ENCODE measurements around the gene TXNL1.
"Not testable (repeated sequence)": the region's sequence is repeated elsewhere in the genome, so short reads cannot be mapped to it uniquely, and the experiment has no call there.

Gene TXNL1

DNA sequence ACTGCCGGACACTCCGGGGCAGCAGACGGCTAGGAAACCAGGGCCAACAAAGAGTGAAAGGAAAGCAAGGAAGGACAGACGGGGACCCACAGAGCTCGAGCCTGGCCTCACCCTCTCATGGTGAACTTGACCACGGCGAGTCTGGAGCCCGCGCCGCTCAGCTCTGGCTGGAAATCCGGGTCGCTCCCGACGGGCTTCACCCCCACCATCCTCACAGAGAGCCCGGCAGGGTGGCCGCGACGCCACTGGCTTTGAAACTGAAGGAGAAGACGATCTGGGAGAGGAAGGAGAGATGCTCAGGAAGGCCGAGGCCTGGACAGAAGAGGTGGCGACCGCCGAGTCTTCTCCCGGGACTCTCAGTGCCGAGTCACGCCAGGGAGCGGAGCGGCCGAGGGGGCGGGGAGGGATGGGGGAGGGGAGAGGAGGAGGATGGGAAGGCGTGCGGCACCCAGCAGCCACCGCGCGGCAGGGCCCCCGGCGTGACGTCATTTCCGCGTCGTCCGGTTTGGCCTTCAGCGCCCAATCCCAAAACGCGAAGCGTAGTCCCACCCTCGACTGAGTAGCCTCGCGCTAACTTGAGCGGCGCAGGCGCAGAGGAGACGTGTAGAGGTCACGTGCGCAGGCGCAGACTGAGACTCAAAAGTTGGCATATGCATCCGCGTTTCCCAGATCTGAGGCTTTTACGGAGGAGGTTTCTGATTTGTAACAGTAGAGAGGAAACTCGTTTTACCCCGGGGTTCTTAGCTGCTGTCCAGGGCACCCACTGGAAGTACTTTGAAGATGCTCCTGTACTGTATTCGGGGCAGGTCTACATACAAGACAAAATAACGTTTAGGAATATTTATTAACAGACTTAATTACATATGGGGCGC is at the start of gene TXNL1:
TSS of gene TXNL1 (minus strand) at position 361 of the 872 bp plus-strand sequence. CDS start at position 209, 152 bp downstream.
- DNase-seq = peak; percentile 99

DNA sequence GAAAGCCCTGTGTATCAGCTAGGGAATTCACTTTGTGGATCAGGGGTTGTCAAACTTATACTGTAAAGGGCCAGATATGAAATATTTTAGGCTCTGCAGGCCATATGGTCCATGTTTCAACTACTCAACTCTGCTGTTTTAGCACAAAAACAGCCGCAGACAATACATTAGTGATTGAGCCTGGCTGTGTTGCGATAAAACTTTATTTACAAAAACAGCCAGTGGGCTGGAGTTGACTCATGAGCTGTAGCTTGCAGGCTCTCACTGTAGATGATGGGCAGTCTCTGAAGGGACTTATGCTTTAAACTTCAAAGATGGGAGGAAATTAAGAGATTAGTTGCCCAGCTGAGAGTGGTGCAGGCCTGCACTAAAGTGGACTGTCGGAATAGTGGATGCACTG is 45.9 kb upstream of the TXNL1 start:
- DNase-seq = no peak

DNA sequence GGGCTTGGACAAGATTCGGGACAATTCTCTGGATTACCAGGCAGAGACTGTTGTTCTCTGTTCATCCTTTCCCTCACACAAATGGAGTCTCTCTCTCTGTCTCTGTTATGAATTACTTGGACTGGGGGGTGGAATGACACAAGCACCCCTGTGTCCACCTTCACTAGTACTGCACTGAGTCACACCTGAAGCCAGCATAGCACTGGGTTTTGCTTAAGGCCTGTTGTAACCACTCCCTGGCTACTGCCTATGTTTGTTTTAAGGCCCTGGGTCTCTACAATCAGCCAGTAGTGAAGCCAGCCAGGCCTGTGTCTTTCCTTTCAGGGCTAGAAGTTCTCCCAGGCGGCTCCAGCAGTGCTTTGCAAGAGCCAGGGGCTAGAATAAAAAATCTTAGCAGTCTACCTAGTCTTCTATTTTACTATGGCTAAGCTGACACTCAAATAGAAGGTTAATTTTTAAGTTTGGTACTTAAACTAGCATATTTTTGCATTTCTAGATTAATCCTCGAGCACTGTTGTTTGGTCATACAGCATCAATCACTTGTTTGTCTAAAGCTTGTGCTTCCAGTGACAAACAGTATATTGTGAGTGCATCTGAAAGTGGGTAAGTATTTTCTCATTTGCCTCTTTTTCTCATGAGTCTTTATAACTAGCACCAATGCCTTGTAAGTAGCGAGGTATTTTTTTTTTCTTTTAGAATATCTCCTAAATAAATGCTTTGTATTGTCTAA is 40.6 kb upstream of the TXNL1 start:
- DNase-seq = no peak

DNA sequence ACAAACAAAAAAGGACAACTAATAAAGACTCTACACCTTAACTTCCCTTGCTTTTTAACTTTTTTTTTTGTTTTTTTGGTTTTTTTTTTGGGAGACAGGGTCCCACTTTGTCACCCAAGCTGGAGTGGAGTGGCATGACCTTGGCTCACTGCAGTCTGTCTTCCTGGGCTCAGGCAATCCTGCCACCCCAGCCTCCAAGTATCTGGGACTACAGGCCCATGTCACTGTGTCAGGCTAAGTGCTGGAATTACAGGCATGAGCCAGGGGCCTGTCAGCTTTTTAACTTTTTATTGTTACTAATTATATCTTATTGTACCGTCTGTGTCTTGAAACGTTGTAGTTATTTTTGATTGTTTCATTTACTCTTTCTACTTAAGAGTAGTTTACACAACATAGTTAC is 38.2 kb upstream of the TXNL1 start:
- no peak for DNase-seq

DNA sequence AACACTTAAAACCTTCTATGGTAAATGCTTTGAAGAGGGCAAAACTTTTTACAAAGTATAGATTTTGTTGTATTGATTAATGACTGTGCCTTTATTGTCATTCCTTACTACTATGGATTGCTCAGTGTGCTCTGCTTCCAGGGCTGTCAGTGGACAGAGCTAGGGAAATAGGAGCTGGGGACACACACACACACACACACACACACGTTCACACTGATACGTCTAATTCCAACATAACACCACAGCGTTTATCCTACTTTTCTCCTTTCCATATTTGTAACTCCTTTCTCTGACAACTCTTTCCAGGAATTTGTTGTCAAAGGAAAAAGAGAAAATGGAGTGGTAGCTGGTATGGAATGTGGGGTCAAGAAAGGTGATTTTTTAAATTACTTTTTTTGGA is 34.6 kb upstream of the TXNL1 start:
- no peak for DNase-seq

DNA sequence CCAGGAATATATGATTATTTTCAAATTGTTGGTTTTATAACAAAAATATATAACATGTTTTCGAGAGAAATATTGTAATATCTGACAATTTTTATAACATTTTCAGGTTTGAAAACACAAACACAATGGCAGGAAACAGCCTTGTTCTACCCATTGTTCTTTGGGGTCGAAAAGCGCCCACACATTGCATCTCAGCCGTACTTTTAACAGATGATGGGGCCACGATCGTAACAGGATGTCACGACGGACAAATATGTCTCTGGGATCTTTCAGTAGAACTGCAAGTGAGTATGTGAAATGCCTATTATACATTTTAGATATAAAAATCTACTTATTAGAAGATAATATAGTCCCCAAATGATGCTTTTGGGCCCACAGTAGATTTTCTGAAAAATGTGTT is 34.0 kb upstream of the TXNL1 start:
- DNase-seq = no peak

DNA sequence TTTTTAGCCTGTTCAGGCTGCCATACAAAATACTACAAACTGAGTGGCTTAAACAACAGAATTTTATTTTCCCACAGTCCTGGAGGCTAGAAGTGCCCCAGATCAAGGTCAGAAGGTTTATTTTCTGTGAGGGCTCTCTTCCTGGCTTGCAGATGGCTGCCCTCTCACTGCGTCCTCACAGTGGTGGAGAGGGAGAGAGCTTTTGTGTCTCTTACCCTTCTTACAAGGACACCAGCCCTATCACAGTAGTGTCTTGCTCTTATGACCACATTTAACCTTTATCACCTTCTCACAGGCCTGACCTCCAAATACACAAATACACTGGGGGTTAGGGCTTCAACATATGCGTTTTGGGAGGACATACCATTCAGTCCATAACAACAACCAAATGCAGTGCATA is 24.5 kb upstream of the TXNL1 start:
- no peak for DNase-seq

DNA sequence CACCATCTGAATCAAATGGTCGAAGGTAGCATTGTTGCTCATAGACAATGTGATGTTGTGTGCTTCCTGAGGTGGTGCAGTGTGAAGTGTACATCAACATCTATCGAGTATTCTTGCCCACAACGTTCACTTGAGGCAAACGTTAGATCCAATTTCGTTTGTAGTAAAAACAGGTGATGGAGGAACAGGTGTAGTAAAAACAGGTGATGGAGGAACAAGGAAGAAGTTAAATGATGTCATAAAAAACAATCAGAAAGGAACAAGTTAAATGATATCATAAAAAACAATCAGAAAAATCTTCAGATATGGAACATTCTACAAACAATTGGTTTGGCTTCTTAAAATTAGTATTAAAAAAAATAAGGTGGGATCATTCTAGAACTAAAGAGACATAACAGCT is 24.1 kb upstream of the TXNL1 start:
- DNase-seq = no peak

DNA sequence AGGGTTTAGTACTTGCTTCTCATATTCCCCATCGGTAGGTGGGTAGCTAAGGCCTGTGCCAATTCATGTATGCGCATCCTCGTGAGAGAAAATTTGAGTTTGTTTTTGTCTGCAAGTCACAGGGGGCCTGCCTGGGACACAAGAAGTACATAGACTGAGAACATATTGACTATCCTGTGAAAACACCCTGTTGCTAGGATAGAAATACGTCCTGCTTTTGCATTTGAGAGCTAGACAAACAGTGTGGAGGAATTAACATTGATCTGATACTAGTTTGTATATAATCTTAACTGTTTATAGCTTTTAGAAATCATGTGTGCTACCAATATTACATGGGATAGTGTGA is 23.6 kb upstream of the TXNL1 start:
- DNase-seq = no peak

DNA sequence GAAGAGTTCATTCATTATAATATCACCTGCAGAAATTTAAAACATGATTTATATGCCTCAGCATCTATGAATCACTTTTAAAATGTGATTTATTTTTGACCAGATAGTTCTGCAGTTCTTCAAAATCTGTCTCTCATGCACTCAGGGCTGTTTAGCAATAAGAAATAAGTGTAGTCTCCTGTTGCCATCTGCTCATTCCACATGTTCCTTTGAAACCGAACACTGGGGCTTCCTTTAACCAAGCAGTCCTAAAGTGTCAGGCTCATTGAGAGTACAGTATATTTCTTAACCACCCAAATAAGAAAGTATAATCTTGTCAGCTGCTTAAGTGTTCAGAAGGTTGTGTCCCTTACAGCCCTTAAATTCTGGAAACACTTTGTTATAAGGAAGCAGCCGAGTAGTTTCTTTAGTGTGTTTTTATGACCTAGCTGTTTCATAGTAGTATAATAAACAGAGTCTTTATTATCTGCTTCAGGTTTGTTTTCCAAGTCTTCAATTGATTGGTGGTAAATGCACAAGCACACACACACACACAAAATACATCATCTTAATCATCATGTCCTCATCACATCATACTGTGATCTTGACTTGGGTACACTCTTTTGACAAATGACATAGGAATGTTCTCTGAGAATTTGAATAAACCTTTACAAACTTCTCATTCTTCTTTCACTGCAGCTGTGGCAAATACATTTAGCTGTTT is 23.1 kb upstream of the TXNL1 start:
- DNase-seq = no peak

DNA sequence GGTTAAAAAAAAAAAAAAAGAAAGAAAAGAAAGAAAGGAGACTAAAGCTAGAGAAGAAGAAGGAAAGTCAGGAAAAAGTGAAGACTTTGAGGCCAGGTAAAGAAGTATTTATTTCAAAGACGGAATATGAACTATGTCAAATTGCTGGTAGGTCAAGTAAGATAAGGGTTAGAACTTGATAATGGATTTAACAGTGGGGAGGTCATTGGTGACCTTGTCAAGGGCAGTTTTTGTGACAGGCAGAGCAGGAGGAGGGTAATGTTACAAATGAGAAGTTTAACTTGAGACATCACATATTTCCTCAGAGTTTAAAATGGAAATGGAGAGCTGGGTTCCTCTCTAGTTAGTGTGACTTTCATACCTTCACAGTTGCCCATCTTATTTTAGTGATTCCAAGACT is 22.3 kb upstream of the TXNL1 start:
- DNase-seq = no peak

DNA sequence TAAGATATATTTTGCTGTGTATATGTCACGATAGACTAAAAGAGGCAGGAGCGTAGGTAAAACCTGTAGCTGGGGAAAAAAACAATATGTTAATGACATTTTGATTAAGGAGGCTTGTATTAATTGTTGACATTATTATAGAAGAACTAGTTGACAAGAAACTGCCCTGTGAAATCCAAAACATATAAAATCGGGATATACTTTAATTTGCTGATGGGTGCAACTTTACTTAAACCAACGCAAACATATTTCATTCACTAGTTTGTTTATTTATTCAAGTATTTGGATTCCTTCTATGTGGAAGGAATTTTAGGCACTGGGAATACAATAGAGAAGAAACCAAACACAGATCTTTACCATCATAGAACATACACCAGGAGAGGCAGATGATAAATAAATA is 20.7 kb upstream of the TXNL1 start:
- no peak for DNase-seq

DNA sequence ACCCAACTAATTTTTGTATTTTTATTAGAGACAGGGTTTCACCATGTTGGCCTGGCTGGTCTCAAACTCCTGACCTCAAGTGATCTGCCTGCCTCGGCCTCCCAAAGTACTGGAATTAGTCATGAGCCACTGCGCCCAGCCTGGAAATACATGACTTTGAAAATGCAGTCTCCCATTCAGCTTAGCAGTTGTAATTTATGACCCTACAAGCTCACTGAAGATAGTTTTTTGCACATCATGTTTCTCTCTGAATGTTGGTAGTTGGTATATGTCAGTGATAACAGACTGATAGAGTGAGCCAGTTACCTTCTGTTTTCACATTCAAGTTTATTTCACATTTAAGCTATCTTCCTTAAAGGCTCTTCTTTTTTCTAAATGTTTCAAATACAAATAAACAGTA is 19.9 kb upstream of the TXNL1 start:
- no peak for DNase-seq

DNA sequence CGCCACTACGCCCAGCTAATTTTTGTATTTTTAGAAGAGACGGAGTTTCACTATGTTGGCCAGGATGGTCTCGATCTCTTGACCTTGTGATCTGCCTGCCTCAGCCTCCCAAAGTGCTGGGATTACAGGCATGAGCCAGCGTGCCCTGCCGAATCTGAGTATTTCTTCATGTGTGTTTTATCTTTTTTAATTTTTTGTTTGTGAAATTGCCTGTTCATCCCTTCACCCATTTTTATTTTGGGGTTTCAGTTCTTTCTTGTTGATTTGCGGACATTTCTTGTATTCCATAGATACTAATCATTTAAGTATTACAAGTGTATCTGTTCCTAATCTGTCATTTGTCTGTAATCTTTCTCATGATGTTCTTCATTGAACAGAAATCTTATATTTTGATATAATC is 15.9 kb upstream of the TXNL1 start:
- DNase-seq = not testable (repeated sequence)

DNA sequence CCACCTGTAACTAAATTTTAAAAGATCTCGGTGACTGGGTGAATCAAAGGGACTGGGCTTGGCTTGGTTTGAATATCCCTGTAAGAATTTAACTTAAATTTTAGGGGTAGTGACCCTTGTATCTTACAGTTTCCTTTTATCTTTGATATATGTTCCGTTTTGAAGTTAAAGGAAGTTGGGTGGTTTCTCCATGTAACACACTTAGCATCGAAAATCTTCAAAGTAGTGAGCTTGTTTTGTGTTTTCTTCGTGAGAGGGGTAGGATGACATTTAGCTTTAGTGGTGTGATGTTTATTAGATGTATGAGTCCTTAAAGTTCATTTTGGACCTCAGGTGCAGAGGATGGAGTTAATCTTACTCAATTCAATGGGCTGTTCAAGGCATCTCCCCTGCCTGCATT is 14.4 kb upstream of the TXNL1 start:
- no peak for DNase-seq

DNA sequence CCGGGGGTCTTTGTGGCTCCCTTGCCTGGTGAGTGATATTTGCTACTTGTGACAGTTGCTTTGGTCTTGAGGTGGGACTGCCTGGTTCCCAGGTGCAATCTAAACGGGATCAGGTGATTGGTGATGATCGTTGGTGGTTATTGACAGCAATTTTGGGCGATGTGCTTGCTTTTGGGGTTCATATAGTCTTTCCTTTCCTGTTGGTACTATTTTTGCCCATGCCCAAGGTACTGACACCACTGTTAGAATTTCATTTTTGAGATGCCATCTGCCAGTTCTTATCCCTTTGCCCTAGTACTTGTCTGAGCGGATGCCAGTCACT is 13.3 kb upstream of the TXNL1 start:
- no peak for DNase-seq

DNA sequence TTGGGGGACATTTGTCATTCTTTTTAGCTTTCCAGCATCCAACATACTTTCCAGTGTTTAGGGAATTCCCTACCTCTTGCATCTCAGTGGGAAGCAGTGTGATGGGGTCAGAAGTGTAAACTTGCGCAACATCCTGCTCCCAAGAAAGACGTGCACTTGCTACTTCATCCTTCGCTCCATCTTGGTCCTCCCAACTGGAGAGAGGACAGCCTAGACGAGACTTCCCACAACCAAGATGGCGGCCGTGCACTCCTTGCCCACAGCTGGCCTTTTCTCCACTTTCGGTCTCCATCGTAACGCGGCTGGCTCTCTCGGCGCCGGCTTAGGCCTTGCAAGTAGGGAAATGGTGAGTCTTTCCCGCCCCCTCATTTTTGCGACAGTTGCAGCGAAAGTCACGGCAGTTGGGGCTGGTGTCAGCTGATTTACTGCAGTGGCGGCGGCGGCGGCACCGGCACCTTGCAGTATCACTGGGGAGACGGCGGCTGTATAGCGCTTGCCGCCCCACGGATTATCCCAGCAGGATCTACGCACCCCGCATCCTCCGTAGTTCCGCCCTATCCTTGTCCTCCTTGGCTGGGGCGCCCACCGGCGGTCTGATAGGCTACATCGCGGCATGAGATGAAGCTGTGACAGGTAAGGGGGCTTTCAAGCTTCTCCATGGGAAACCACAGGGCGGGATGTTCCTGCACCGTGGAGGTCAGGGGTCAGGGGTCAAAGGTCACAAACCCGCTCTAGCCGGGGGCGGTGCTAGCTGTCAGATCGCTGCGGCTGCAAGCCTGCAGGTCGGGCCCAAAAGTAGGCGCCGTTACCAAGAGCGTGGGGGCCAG is 12.8 kb upstream of the TXNL1 start, which contains the start of gene WDR7:
TSS of gene WDR7 (plus strand) at position 416 of the 827 bp plus-strand sequence. CDS start 21,157 bp downstream, outside the sequence.
- DNase-seq = peak; percentile 97

DNA sequence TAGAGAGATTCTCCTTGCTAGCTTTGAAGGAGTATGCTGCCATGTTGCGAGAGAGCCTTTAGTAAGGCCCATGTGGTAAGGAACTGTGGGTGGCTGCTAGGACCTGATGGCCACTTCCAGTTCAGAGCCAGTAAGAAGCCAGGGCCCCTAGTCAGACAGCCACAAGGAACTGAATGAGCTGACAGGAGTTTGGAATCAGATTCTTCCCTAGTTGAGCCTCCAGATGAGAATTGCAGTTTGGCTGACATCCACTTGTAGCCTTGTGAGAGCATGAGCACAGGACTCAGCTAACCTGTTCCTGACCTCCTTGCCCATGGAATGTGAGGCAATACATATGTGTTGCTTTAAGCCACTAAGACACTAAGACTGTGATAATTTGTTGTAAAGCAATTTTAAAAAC is 11.6 kb upstream of the TXNL1 start:
- DNase-seq = no peak

DNA sequence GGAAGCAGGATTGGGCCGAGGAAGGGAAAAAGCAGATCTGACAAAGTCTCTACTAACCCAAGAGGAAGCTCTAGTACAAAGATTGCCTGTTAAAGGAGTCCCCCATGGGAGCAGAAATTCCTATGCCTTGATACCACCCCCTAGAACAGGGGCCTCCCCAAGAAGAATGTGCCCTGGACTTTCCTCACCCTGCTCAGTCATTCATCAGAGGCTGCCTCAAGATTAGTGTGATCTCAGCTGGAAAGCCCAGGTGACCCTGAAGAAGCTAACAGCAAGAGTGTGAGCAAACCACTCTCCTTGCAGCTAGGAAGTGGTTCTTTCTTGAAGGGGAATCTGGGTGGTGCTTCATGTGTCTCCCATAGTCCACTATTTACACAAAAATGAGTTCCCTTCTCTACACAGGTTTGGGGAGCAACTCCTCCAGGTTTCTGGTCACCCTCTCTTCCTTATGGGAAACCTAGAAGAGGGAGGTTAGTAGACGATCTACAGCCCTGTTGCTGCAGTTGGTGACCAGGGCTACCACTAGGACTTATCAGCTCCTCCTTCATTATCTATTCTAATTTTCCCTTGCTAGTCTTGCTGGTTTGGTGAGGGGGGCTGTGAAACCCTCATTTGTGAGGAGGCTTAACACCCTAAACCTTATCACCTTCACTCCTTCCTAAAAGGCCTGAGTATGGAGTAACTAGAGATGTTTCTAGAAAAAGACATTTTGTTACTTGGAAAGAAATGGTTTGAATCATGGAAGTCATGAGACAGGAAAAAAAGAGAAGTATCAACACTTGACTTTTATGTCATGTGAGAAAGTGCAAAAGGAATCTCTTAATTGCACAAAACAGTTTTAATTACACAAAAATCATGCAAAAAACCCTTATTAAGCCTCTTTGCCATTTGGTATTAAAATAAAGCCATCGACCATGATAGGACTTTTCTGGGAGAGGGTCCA is 9.8 kb upstream of the TXNL1 start:
- DNase-seq = no peak

DNA sequence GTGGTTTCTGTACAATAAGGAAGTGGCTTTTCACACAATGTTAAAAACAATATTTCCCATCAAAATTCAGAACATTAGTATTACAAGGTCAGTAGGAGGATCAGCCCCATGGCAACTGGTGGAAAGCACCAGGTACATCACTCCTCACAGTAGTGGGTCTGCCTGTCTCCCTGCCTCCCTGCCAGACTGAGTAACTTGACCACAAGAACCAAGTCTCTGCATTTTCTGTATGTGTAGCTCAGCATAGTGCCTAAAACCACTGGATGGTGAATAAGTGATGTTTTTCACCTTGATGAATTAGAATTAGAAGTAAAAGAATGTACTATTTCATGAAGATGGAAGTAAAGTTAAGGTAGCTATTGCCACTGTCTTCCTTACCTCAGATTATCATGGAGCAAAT is 8.7 kb upstream of the TXNL1 start:
- no peak for DNase-seq

DNA sequence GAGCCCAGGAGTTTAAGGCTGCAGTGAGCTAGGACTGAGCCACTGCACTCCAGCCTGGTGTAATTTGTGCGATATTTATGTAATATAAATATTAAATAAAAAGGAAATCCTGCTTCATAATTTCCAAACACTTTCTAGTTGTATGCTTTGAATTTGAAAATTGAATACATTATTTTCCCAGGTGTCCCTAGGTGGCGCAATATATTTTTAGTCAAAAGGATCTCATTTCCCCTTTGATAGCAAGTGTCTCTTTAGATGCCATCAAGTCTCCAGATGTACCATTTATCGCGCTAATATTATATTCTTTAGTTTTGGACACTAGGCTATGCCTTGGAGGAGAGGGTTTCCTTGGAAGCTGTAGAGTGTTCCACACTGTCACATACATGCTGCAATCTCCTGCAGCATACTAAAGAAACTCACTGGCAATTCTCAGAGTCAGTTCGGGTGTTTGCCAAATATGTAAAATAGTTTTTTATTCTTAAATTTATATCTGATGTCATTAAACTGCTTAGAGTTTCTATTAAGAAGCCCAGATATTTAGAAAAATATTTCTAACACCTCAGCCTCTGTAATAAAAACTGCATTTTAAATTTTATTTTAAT is 7.1 kb upstream of the TXNL1 start:
- DNase-seq = no peak

Measured in activated CD4-positive, alpha-beta T cell treated with anti-CD3 and anti-CD28 coated beads for 48 hours (primary cell).